Natural killer cell (primary cell): ENCODE data around the gene SLAIN2. TPM values are rescaled to one million over a fixed set of nuclear protein-coding genes. Genes with fewer than 3 reads are reported as not detected.

ENCODE experiments used
- ATAC-seq, 3 donors: fragments of 150-1000 bp in 2 of 3; fragments of 200-7000 bp in 1 of 3; cut with Tn5 transposase; 1 replicate in 1 of 3; 2 replicates in 2 of 3; pipeline ENCODE4 v1.10.0; 2021; ENCODE audit warnings: mild to moderate bottlenecking in 2 of 3, moderate library complexity in 2 of 3
- DNase-seq, 2 donors: peaks; one replicate each; pipeline versions ENCODE4 v3.0.0 to v3.0.0-alpha.2; 2013 to 2021; ENCODE audit warnings: mixed read lengths in 1 of 2
- H3K27ac ChIP-seq: one replicate; pipeline ENCODE4 v1.5.1; 2013; ENCODE audit warnings: mild to moderate bottlenecking, low read length
- H3K27me3 ChIP-seq: one replicate; pipeline ENCODE4 v1.6.1; 2013; ENCODE audit warnings: low read length; ENCODE audit not compliant: control insufficient read depth, insufficient read depth
- H3K36me3 ChIP-seq: one replicate; pipeline ENCODE4 v1.6.1; 2013; ENCODE audit warnings: low read length; ENCODE audit not compliant: control insufficient read depth, insufficient read depth
- H3K4me1 ChIP-seq: one replicate; pipeline ENCODE4 v1.6.1; 2013; ENCODE audit warnings: low read length; ENCODE audit not compliant: control insufficient read depth, insufficient read depth
- H3K4me3 ChIP-seq: one replicate; pipeline ENCODE4 v1.5.1; 2013; ENCODE audit warnings: low read length
- H3K9me3 ChIP-seq: one replicate; pipeline ENCODE4 v1.6.1; 2013; ENCODE audit warnings: low read length; ENCODE audit not compliant: control insufficient read depth, insufficient read depth
- H3K27ac Mint-ChIP-seq, 2 donors: one replicate each; pipeline ENCODE4 v1.8.0; 2022; ENCODE audit warnings: mild to moderate bottlenecking in 2 of 2, mixed read lengths in 2 of 2, moderate library complexity in 1 of 2
- H3K27me3 Mint-ChIP-seq, 2 donors: one replicate each; pipeline ENCODE4 v1.8.0; 2022; ENCODE audit warnings: low read depth in 2 of 2, mixed read lengths in 2 of 2
- H3K36me3 Mint-ChIP-seq: one replicate; pipeline ENCODE4 v1.8.0; 2022; ENCODE audit warnings: mixed read lengths
- H3K4me1 Mint-ChIP-seq, 2 donors: one replicate each; pipeline ENCODE4 v1.8.0; 2022; ENCODE audit warnings: mixed read lengths in 2 of 2
- H3K4me3 Mint-ChIP-seq: one replicate; pipeline ENCODE4 v1.8.0; 2022; ENCODE audit warnings: mild to moderate bottlenecking, moderate library complexity, mixed read lengths
- H3K9me3 Mint-ChIP-seq, 2 donors: one replicate each; pipeline ENCODE4 v1.8.0; 2022; ENCODE audit warnings: mixed read lengths in 2 of 2
- CTCF ChIP-seq: fragments of 200-600 bp; IDR thresholded peaks from one replicate; pipeline ENCODE4 v1.8.0; 2022; ENCODE audit warnings: antibody characterized with exemption
- WGBS: methylation state at CpG from one replicate; pipeline ENCODE4 v1.1.7; 2013; ENCODE audit warnings: missing lambda C conversion rate; ENCODE audit not compliant: insufficient coverage; 5-methylcytosine and 5-hydroxymethylcytosine counted together
- intact Hi-C: fragments of 100-400 bp; cut with micrococcal nuclease; formaldehyde crosslinking; loops from one replicate; pipeline ENCODE4 v1.14.2; 2022
- total RNA-seq, 4 donors: library from RNA; stranded (reverse); fragments of 120-200 nt in 1 of 4; gene quantifications; one replicate each; pipeline versions ENCODE4 v1.2.3 to v1.2.4, GENCODE V29; 2013 to 2022

The SLAIN2 gene
- total RNA-seq, 3 donors from 2014 or later (not counting 1 experiment from before 2014, with no cell fraction given) = 76.9 to 103 (median 98.5) TPM

DNA sequence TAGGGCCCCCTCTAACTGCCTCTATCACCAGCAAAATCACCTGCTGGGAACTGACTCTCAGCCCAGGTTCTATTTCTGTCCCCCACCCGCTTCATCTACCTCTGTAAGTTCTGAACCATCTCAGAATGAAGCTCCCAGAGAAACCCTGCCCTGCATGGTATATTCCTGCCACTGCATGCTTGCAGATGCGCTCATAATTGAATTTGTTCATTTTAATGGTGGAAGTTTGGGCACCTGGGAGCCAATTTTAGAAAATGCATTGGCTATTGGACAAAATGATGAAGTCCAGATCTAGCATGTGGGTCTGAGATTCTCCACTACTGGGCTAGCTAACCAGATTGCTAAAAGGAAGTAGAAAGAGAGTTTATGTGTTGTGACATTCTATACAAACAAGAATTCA lies 113.3 kb downstream of the SLAIN2 start:
- Mint-ChIP-seq H3K4me3 (no peak overlapping the region), H3K4me1 (no peaks in the 10 kb centered on the region), H3K27ac (no peak overlapping the region), H3K36me3 (no peaks in the 10 kb centered on the region), H3K27me3 (peaks cover 23 to 32% of the 10 kb centered on the region in 2 donors), H3K9me3 (no peaks in the 10 kb centered on the region)
- Histone ChIP-seq H3K27me3 (no peaks in the 10 kb centered on the region), H3K9me3 (no peaks in the 10 kb centered on the region), H3K36me3 (no peaks in the 10 kb centered on the region), H3K4me3 (no peak overlapping the region), H3K4me1 (no peaks in the 10 kb centered on the region), H3K27ac (no peak overlapping the region)
- DNase-seq (no peak), ATAC-seq (no peak)
- TF ChIP-seq CTCF = no peak
- intact Hi-C loops = no loop called here
- 93% methylated on average over 2 of the region's 2 CpGs for WGBS

DNA sequence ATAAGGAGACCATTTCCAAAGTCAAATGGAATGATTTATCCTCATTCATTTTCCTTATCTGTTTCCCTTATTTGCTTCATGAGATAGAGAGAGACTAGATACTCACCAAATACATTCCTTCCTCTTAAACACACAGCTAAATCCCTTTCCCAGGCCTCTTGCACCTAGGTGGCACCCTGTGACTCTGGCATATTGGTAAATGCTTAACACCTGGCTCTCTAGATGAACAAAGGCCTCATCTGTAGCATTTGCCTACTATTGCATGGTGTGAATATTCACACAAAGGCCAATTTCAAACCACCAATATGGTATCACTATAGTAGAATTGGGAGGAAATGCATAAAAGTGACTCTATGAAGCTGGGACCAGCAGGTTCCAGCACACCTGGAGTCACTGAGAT lies 119.7 kb downstream of the SLAIN2 start:
- no peaks in the 10 kb centered on the region for H3K4me1 ChIP-seq
- no peak overlapping the region for H3K27ac ChIP-seq
- H3K4me3 Mint-ChIP-seq = no peak overlapping the region
- H3K4me1 Mint-ChIP-seq = no peaks in the 10 kb centered on the region
- no peak overlapping the region for H3K4me3 ChIP-seq
- intact Hi-C loops = no loop called here
- no peak overlapping the region for H3K27ac Mint-ChIP-seq
- H3K36me3 ChIP-seq = no peaks in the 10 kb centered on the region
- H3K9me3 ChIP-seq = peaks cover 3% of the 10 kb centered on the region
- no peaks in the 10 kb centered on the region for H3K9me3 Mint-ChIP-seq
- no peaks in the 10 kb centered on the region for H3K27me3 ChIP-seq
- H3K27me3 Mint-ChIP-seq = peaks cover 6 to 33% of the 10 kb centered on the region in 2 donors
- TF ChIP-seq CTCF = no peak
- no peak for ATAC-seq
- no peak for DNase-seq
- no peaks in the 10 kb centered on the region for H3K36me3 Mint-ChIP-seq

GRCh38 chr4:48462363-48462762 lies 121.0 kb downstream of the SLAIN2 start:
- H3K9me3 Mint-ChIP-seq = no peaks in the 10 kb centered on the region
- no peak overlapping the region for H3K27ac ChIP-seq
- no peaks in the 10 kb centered on the region for H3K4me1 Mint-ChIP-seq
- intact Hi-C loops = no loop called here
- H3K4me1 ChIP-seq = no peaks in the 10 kb centered on the region
- peaks cover 0 to 19% of the 10 kb centered on the region in 2 donors for H3K27me3 Mint-ChIP-seq
- H3K36me3 ChIP-seq = no peaks in the 10 kb centered on the region
- DNase-seq = no peak
- no peak overlapping the region for H3K4me3 Mint-ChIP-seq
- 83% methylated on average over 3 of the region's 5 CpGs for WGBS
- H3K9me3 ChIP-seq = peaks cover 3% of the 10 kb centered on the region
- no peak overlapping the region for H3K4me3 ChIP-seq
- no peak for ATAC-seq
- no peaks in the 10 kb centered on the region for H3K36me3 Mint-ChIP-seq
- no peak for TF ChIP-seq CTCF
- H3K27ac Mint-ChIP-seq = no peak overlapping the region
- H3K27me3 ChIP-seq = no peaks in the 10 kb centered on the region

- WGBS = 100% methylated on average over 1 of the region's 2 CpGs
- Histone ChIP-seq H3K4me3 (no peak overlapping the region), H3K27me3 (no peaks in the 10 kb centered on the region), H3K27ac (no peak overlapping the region), H3K9me3 (peaks cover 3% of the 10 kb centered on the region), H3K36me3 (no peaks in the 10 kb centered on the region), H3K4me1 (no peaks in the 10 kb centered on the region)
- H3K27ac Mint-ChIP-seq = no peak overlapping the region
- H3K9me3 Mint-ChIP-seq = no peaks in the 10 kb centered on the region
- H3K4me3 Mint-ChIP-seq = no peak overlapping the region
- no peaks in the 10 kb centered on the region for H3K36me3 Mint-ChIP-seq
- H3K4me1 Mint-ChIP-seq = no peaks in the 10 kb centered on the region
- TF ChIP-seq CTCF = no peak
- peaks cover 7 to 22% of the 10 kb centered on the region in 2 donors for H3K27me3 Mint-ChIP-seq
- DNase-seq = no peak
- ATAC-seq = no peak
- intact Hi-C loops = no loop called here
Measured at GRCh38 chr4:48467442-48467841, 126.1 kb downstream of the SLAIN2 start.
